Skeletal muscle tissue (tissue), 4 donors: ENCODE data around the gene CIRBP. TPM values are rescaled to one million over a fixed set of nuclear protein-coding genes. Genes with fewer than 3 reads are reported as not detected.
A peak's percentile ranks its signal among the peaks of the same experiment; 100 is the strongest.

Source experiments
- H3K27ac ChIP-seq: one replicate; pipeline ENCODE4 v1.7.0; 2013; ENCODE audit warnings: mild to moderate bottlenecking, low read depth, low read length, inconsistent platforms
- H3K27me3 ChIP-seq, 3 donors: one replicate each; pipeline ENCODE4 v1.7.0; 2013; ENCODE audit warnings: low read length in 3 of 3; ENCODE audit not compliant: control insufficient read depth in 3 of 3, insufficient read depth in 3 of 3
- H3K36me3 ChIP-seq, 3 donors: one replicate each; pipeline ENCODE4 v1.7.0; 2013; ENCODE audit warnings: low read length in 3 of 3; ENCODE audit not compliant: control insufficient read depth in 3 of 3, insufficient read depth in 3 of 3
- H3K4me1 ChIP-seq, 3 donors: one replicate each; pipeline ENCODE4 v1.7.0; 2013; ENCODE audit warnings: low read length in 3 of 3, mild to moderate bottlenecking in 3 of 3; ENCODE audit not compliant: control insufficient read depth in 3 of 3, insufficient read depth in 3 of 3
- H3K4me3 ChIP-seq, 3 donors: one replicate each; pipeline ENCODE4 v1.7.0; 2013; ENCODE audit warnings: low read length in 3 of 3
- H3K9ac ChIP-seq, 3 donors: one replicate each; pipeline ENCODE4 v1.7.0; 2013; ENCODE audit warnings: low read length in 3 of 3, mild to moderate bottlenecking in 3 of 3, moderate library complexity in 2 of 3, low read depth in 1 of 3
- H3K9me3 ChIP-seq, 3 donors: one replicate each; pipeline ENCODE4 v1.7.0; 2013; ENCODE audit warnings: low read length in 3 of 3; ENCODE audit not compliant: control insufficient read depth in 3 of 3
- total RNA-seq: library from RNA; depleted of rRNA; stranded (reverse); fragments of >200 nt; gene quantifications from one replicate; pipeline ENCODE4 v1.2.3, GENCODE V29; 2014
- donor health status: Osteomylitis.

The CIRBP gene
- total RNA-seq, 1 donor from 2014 or later = 413 TPM

GRCh38 chr19:1280636-1281568, 11.8 kb downstream of the CIRBP start:
- Histone ChIP-seq H3K27ac (no peak overlapping the region), H3K27me3 (peaks cover 24% of the 10 kb centered on the region in 3 donors), H3K36me3 (peaks cover 8 to 14% (median 9%) of the 10 kb centered on the region in 3 donors), H3K9me3 (no peaks in the 10 kb centered on the region), H3K4me1 (peaks cover 9 to 21% (median 12%) of the 10 kb centered on the region in 3 donors), H3K9ac (no peak overlapping the region), H3K4me3 (no peak overlapping the region)

GRCh38 chr19:1281569-1282287, 12.6 kb downstream of the CIRBP start:
- Histone ChIP-seq H3K27me3 (peaks cover 28% of the 10 kb centered on the region in 3 donors), H3K36me3 (peaks cover 8 to 14% (median 9%) of the 10 kb centered on the region in 3 donors), H3K27ac (no peak overlapping the region), H3K9ac (no peak overlapping the region), H3K4me1 (peaks cover 1 to 13% (median 4%) of the 10 kb centered on the region in 3 donors), H3K4me3 (no peak overlapping the region), H3K9me3 (no peaks in the 10 kb centered on the region)

- Histone ChIP-seq H3K9ac (no peak overlapping the region), H3K36me3 (peaks cover 8 to 14% (median 9%) of the 10 kb centered on the region in 3 donors), H3K27me3 (peaks cover 33 to 38% (median 38%) of the 10 kb centered on the region in 3 donors), H3K9me3 (no peaks in the 10 kb centered on the region), H3K4me3 (no peak overlapping the region), H3K27ac (no peak overlapping the region), H3K4me1 (peaks cover 0 to 7% (median 3%) of the 10 kb centered on the region in 3 donors)
Measured at GRCh38 chr19:1282588-1283206, 13.6 kb downstream of the CIRBP start.

- H3K9me3 ChIP-seq = no peaks in the 10 kb centered on the region
- peaks cover 8 to 14% (median 9%) of the 10 kb centered on the region in 3 donors for H3K36me3 ChIP-seq
- H3K27me3 ChIP-seq = peaks cover 40 to 45% (median 44%) of the 10 kb centered on the region in 3 donors
- H3K9ac ChIP-seq = no peak overlapping the region
- no peak overlapping the region for H3K4me3 ChIP-seq
- no peak overlapping the region for H3K27ac ChIP-seq
- H3K4me1 ChIP-seq = peaks cover 0 to 7% (median 3%) of the 10 kb centered on the region in 3 donors
Measured at GRCh38 chr19:1283207-1283916, 14.2 kb downstream of the CIRBP start.

GRCh38 chr19:1283917-1284292, 14.8 kb downstream of the CIRBP start:
- no peak overlapping the region for H3K27ac ChIP-seq
- peaks cover 0 to 7% (median 3%) of the 10 kb centered on the region in 3 donors for H3K4me1 ChIP-seq
- H3K4me3 ChIP-seq = no peak overlapping the region
- H3K27me3 ChIP-seq = peaks cover 45 to 50% (median 50%) of the 10 kb centered on the region in 3 donors
- H3K36me3 ChIP-seq = peaks cover 4 to 12% (median 6%) of the 10 kb centered on the region in 3 donors
- no peaks in the 10 kb centered on the region for H3K9me3 ChIP-seq
- no peak overlapping the region for H3K9ac ChIP-seq

GRCh38 chr19:1284293-1284978, 15.3 kb downstream of the CIRBP start:
- H3K4me3 ChIP-seq = no peak overlapping the region
- H3K27ac ChIP-seq = no peak overlapping the region
- H3K4me1 ChIP-seq = peaks cover 0 to 6% (median 3%) of the 10 kb centered on the region in 3 donors
- H3K36me3 ChIP-seq = peaks cover 0 to 7% (median 1%) of the 10 kb centered on the region in 3 donors
- H3K27me3 ChIP-seq = peaks cover 50 to 55% (median 55%) of the 10 kb centered on the region in 3 donors
- H3K9ac ChIP-seq = peak overlapping the region in 1 of 3 donors; percentile 16
- no peaks in the 10 kb centered on the region for H3K9me3 ChIP-seq

- Histone ChIP-seq H3K4me3 (no peak overlapping the region), H3K27me3 (peaks cover 56 to 61% (median 60%) of the 10 kb centered on the region in 3 donors), H3K27ac (no peak overlapping the region), H3K4me1 (no peaks in the 10 kb centered on the region), H3K36me3 (peaks cover 0 to 1% (median 0%) of the 10 kb centered on the region in 3 donors), H3K9ac (no peak overlapping the region), H3K9me3 (no peaks in the 10 kb centered on the region)
Measured at GRCh38 chr19:1284979-1285736, 16.0 kb downstream of the CIRBP start.

- peaks cover 63 to 68% (median 67%) of the 10 kb centered on the region in 3 donors for H3K27me3 ChIP-seq
- no peaks in the 10 kb centered on the region for H3K4me1 ChIP-seq
- H3K27ac ChIP-seq = no peak within 1 kb of the TSS
- no peaks in the 10 kb centered on the region for H3K9me3 ChIP-seq
- H3K36me3 ChIP-seq = no peaks in the 10 kb centered on the region
- H3K9ac ChIP-seq = no peak within 1 kb of the TSS
- H3K4me3 ChIP-seq = no peak within 1 kb of the TSS
Measured at GRCh38 chr19:1285737-1286360, 16.7 kb downstream of the CIRBP start, which contains the start of gene EFNA2. EFNA2 (plus strand) TSS chr19:1285873; CDS start chr19:1286169, 296 bp downstream.
